AG10803 (cell line): ENCODE results near the gene RXRB.

Source experiments
- DNase-seq: peaks from one replicate; pipeline ENCODE4 v3.0.0; 2010; ENCODE audit warnings: low read depth
- H3K4me3 ChIP-seq: 2 replicates; pipeline ENCODE4 v1.5.1; 2011; ENCODE audit warnings: mild to moderate bottlenecking, low read length, control low read depth
- CTCF ChIP-seq: conservative IDR thresholded peaks from 2 replicates; pipeline ENCODE4 v1.5.1; 2011; ENCODE audit warnings: mild to moderate bottlenecking, low read length, control low read depth, inconsistent platforms

The RXRB gene

GRCh38 chr6:33189625-33190448 lies 10.6 kb downstream of the RXRB start:
- no peak overlapping the region for H3K4me3 ChIP-seq
- no peak for DNase-seq
- no peak for TF ChIP-seq CTCF

GRCh38 chr6:33189164-33189563 lies 11.3 kb downstream of the RXRB start:
- H3K4me3 ChIP-seq: no peak overlapping the region
- no peak for TF ChIP-seq CTCF
- no peak for DNase-seq

- DNase-seq: no peak
- no peak overlapping the region for H3K4me3 ChIP-seq
- TF ChIP-seq CTCF: no peak
These were observed 12.7 kb downstream of the RXRB start for GRCh38 chr6:33187809-33188208.

GRCh38 chr6:33185654-33186187 lies 14.7 kb downstream of the RXRB start:
- no peak for TF ChIP-seq CTCF
- H3K4me3 ChIP-seq: no peak overlapping the region
- no peak for DNase-seq

- DNase-seq: no peak
- H3K4me3 ChIP-seq: no peak overlapping the region
- TF ChIP-seq CTCF: no peak
These were observed 15.3 kb downstream of the RXRB start for GRCh38 chr6:33185190-33185589.

- no peak for TF ChIP-seq CTCF
- no peak for DNase-seq
- H3K4me3 ChIP-seq: no peak overlapping the region
These were observed 17.3 kb downstream of the RXRB start for GRCh38 chr6:33183071-33183683.

- H3K4me3 ChIP-seq: no peak overlapping the region
- DNase-seq: no peak
- no peak for TF ChIP-seq CTCF
These were observed 19.3 kb downstream of the RXRB start for GRCh38 chr6:33181141-33181540.
